Measurements from ENCODE around the gene C6orf132.
"Not testable (repeated sequence)": the region's sequence is repeated elsewhere in the genome, so short reads cannot be mapped to it uniquely, and the experiment has no call there.

The C6orf132 gene

GRCh38 chr6:42142118-42142835 lies at the start of gene C6orf132:
C6orf132 (minus strand) TSS chr6:42142620; CDS start chr6:42142444, 176 bp downstream.
- peak; percentile 19 for DNase-seq

GRCh38 chr6:42190554-42191183 lies 48.2 kb upstream of the C6orf132 start:
- no peak for DNase-seq

- DNase-seq, result no peak
Observed at GRCh38 chr6:42188406-42188805, 46.0 kb upstream of the C6orf132 start.

- DNase-seq, result no peak
Observed at GRCh38 chr6:42185597-42185996, 43.2 kb upstream of the C6orf132 start.

GRCh38 chr6:42184475-42184874 lies 42.1 kb upstream of the C6orf132 start:
- no peak for DNase-seq

- no peak for DNase-seq
Observed at GRCh38 chr6:42182101-42182500, 39.7 kb upstream of the C6orf132 start.

- no peak for DNase-seq
Observed at GRCh38 chr6:42179945-42180313, 37.5 kb upstream of the C6orf132 start.

GRCh38 chr6:42179261-42179944 lies 37.0 kb upstream of the C6orf132 start:
- DNase-seq, result no peak

- no peak for DNase-seq
Observed at GRCh38 chr6:42177514-42178364, 35.3 kb upstream of the C6orf132 start.

GRCh38 chr6:42176981-42177380 lies 34.6 kb upstream of the C6orf132 start:
- DNase-seq, result no peak

GRCh38 chr6:42175860-42176259 lies 33.4 kb upstream of the C6orf132 start:
- no peak for DNase-seq

GRCh38 chr6:42173101-42173500 lies 30.7 kb upstream of the C6orf132 start, which contains the start of gene GUCA1A:
GUCA1A (plus strand) TSS chr6:42173364; CDS start chr6:42173614, 250 bp downstream.
- DNase-seq, result no peak

- DNase-seq, result peak; percentile 14
Observed at GRCh38 chr6:42171813-42172581, 29.6 kb upstream of the C6orf132 start.

- DNase-seq, result not testable (repeated sequence)
Observed at GRCh38 chr6:42169780-42170179, 27.4 kb upstream of the C6orf132 start.

- DNase-seq, result no peak
Observed at GRCh38 chr6:42168650-42169049, 26.2 kb upstream of the C6orf132 start.

- peak; percentile 81 for DNase-seq
Observed at GRCh38 chr6:42166444-42167141, 24.2 kb upstream of the C6orf132 start.

GRCh38 chr6:42165016-42165415 lies 22.6 kb upstream of the C6orf132 start:
- DNase-seq, result no peak

GRCh38 chr6:42163981-42164380 lies 21.6 kb upstream of the C6orf132 start:
- DNase-seq, result no peak

GRCh38 chr6:42162812-42163211 lies 20.4 kb upstream of the C6orf132 start:
- no peak for DNase-seq

- no peak for DNase-seq
Observed at GRCh38 chr6:42162384-42162783, 20.0 kb upstream of the C6orf132 start.

GRCh38 chr6:42159431-42160024 lies 17.1 kb upstream of the C6orf132 start:
- no peak for DNase-seq

Data from NCI-H774 (cell line).